ENCODE data around the gene TTC7B.

TTC7B gene

GRCh38 chr14:90603841-90604240, 212.4 kb downstream of the TTC7B start:
- no peak for TF ChIP-seq CTCF (IDR thresholded peaks at IDR 0.05)

- TF ChIP-seq CTCF (IDR thresholded peaks at IDR 0.05): no peak
These were observed 212.9 kb downstream of the TTC7B start for GRCh38 chr14:90603336-90603735.

GRCh38 chr14:90602088-90602687, 214.0 kb downstream of the TTC7B start:
- no peak for TF ChIP-seq CTCF (IDR thresholded peaks at IDR 0.05)

GRCh38 chr14:90601563-90601962, 214.7 kb downstream of the TTC7B start:
- TF ChIP-seq CTCF (IDR thresholded peaks at IDR 0.05): no peak

GRCh38 chr14:90600619-90601018, 215.6 kb downstream of the TTC7B start:
- no peak for TF ChIP-seq CTCF (IDR thresholded peaks at IDR 0.05)

- peak; percentile 25 for TF ChIP-seq CTCF (IDR thresholded peaks at IDR 0.05)
These were observed 216.3 kb downstream of the TTC7B start for GRCh38 chr14:90599748-90600507.

GRCh38 chr14:90599339-90599738, 216.9 kb downstream of the TTC7B start:
- no peak for TF ChIP-seq CTCF (IDR thresholded peaks at IDR 0.05)

All from LNCAP (cell line).